ENCODE measurements around the gene BNC1.

DNA sequence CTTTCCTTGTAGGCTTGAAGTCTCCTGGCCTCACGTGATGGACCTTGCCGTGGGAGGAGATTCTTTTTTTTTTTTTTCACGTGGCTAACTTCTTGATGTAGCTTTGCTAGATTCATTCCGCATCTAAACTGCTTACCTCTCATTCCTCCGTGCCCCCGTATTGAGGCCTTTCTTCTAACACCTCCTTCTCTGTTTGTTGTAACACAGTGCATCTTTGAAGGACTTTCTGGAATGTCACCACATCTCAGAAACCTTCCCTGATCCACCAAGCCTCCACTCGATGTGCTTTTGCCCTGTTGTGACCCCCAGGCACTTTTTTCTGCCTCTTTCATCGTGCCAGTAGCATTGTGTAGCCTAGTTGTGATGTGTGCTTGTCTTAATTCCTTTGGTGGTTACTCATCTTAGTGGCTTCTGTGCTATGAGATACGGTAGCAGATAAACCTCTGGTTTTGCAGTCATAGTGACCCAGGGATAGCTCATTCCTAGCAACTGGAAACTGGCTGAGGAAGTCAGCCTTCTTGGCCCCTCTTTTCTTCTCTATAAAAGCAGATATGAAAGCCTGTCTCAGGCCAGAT lies 1.6 kb upstream of the BNC1 start:
- TF ChIP-seq POLR2A (IDR thresholded peaks at IDR 0.05; ENCODE audit: low read length) (no peak), GATA1 (IDR thresholded peaks at IDR 0.05; ENCODE audit: low read depth, low read length) (no peak)

Data from erythroblast (primary cell).